GM21723 (cell line): ENCODE measurements around the gene KRT36.

Experiments
- ATAC-seq: cut with Tn5 transposase; IDR thresholded peaks from one replicate; pipeline ENCODE4 v1.9.1; 2021; ENCODE audit warnings: mild to moderate bottlenecking, moderate library complexity; ENCODE audit not compliant: unreplicated experiment

The KRT36 gene

GRCh38 chr17:41480136-41480535, 9.6 kb downstream of the KRT36 start:
- ATAC-seq: no peak

GRCh38 chr17:41478237-41478636, 11.5 kb downstream of the KRT36 start:
- no peak for ATAC-seq

GRCh38 chr17:41476866-41477815, 12.6 kb downstream of the KRT36 start:
- ATAC-seq: no peak

- ATAC-seq: no peak
Measured at GRCh38 chr17:41475421-41475820, 14.3 kb downstream of the KRT36 start.

GRCh38 chr17:41474863-41475262, 14.8 kb downstream of the KRT36 start:
- no peak for ATAC-seq

- no peak for ATAC-seq
Measured at GRCh38 chr17:41468346-41468745, 21.4 kb downstream of the KRT36 start.

- ATAC-seq: no peak
Measured at GRCh38 chr17:41467561-41467960, 22.1 kb downstream of the KRT36 start.

- ATAC-seq: no peak
Measured at GRCh38 chr17:41466988-41467387, 22.7 kb downstream of the KRT36 start, which contains the start of gene KRT32. Gene KRT32, minus strand, starts transcription at chr17:41467386. Its CDS starts 61 bp downstream, at chr17:41467325.

GRCh38 chr17:41464682-41465081, 25.0 kb downstream of the KRT36 start:
- ATAC-seq: no peak

GRCh38 chr17:41464173-41464572, 25.5 kb downstream of the KRT36 start:
- ATAC-seq: no peak

GRCh38 chr17:41463746-41464145, 26.0 kb downstream of the KRT36 start:
- no peak for ATAC-seq

GRCh38 chr17:41462705-41463104, 27.0 kb downstream of the KRT36 start:
- ATAC-seq: no peak

- ATAC-seq: no peak
Measured at GRCh38 chr17:41457676-41458075, 32.0 kb downstream of the KRT36 start.

GRCh38 chr17:41456204-41456603, 33.5 kb downstream of the KRT36 start:
- no peak for ATAC-seq

- ATAC-seq: no peak
Measured at GRCh38 chr17:41455236-41455635, 34.5 kb downstream of the KRT36 start.

GRCh38 chr17:41453066-41453465, 36.6 kb downstream of the KRT36 start:
- no peak for ATAC-seq

GRCh38 chr17:41452281-41452680, 37.4 kb downstream of the KRT36 start:
- no peak for ATAC-seq

- ATAC-seq: no peak
Measured at GRCh38 chr17:41451154-41451728, 38.5 kb downstream of the KRT36 start.

GRCh38 chr17:41449008-41449407, 40.7 kb downstream of the KRT36 start:
- ATAC-seq: no peak

- ATAC-seq: no peak
Measured at GRCh38 chr17:41448506-41448905, 41.2 kb downstream of the KRT36 start.

- ATAC-seq: no peak
Measured at GRCh38 chr17:41446806-41447205, 42.9 kb downstream of the KRT36 start.

- ATAC-seq: no peak
Measured at GRCh38 chr17:41444640-41445039, 45.1 kb downstream of the KRT36 start.
